H9 (cell line): ENCODE results near the gene TERB1. TPM values are rescaled to one million over a fixed set of nuclear protein-coding genes. Genes with fewer than 3 reads are reported as not detected.

Experiments used
- DNase-seq: peaks from one replicate; pipeline ENCODE4 v3.0.0-alpha.2; 2017
- H2AFZ ChIP-seq: one replicate; pipeline ENCODE4 v1.6.1; 2013; ENCODE audit warnings: mild to moderate bottlenecking, low read length, control low read depth, moderate library complexity
- H2AK5ac ChIP-seq: 2 replicates; pipeline ENCODE4 v1.6.1; 2013; ENCODE audit warnings: low read length, control low read depth, mixed read lengths; ENCODE audit not compliant: insufficient read length
- H2BK120ac ChIP-seq: one replicate; pipeline ENCODE4 v1.6.1; 2013; ENCODE audit warnings: low read depth, mild to moderate bottlenecking, low read length, control low read depth, inconsistent platforms; ENCODE audit not compliant: poor library complexity, severe bottlenecking
- H2BK12ac ChIP-seq: 2 replicates; pipeline ENCODE4 v1.6.1; 2013; ENCODE audit warnings: low read length, control low read depth, mixed read lengths, low read depth; ENCODE audit not compliant: insufficient read length
- H2BK15ac ChIP-seq: 2 replicates; pipeline ENCODE4 v1.6.1; 2013; ENCODE audit warnings: low read depth, low read length, control low read depth
- H2BK20ac ChIP-seq: one replicate; pipeline ENCODE4 v1.6.1; 2013; ENCODE audit warnings: low read depth, mild to moderate bottlenecking, low read length, control low read depth, inconsistent platforms; ENCODE audit not compliant: poor library complexity, severe bottlenecking
- H2BK5ac ChIP-seq: 2 replicates; pipeline ENCODE4 v1.6.1; 2013; ENCODE audit warnings: low read length, control low read depth, mixed read lengths; ENCODE audit not compliant: insufficient read length
- H3K14ac ChIP-seq: 2 replicates; pipeline ENCODE4 v1.6.1; 2013; ENCODE audit warnings: low read length, control low read depth; ENCODE audit not compliant: insufficient read depth
- H3K18ac ChIP-seq: 2 replicates; pipeline ENCODE4 v1.6.1; 2013; ENCODE audit warnings: low read depth, mild to moderate bottlenecking, mixed read lengths, low read length, control low read depth; ENCODE audit not compliant: insufficient read length
- H3K23ac ChIP-seq: 2 replicates; pipeline ENCODE4 v1.6.1; 2013; ENCODE audit warnings: low read length, control low read depth, mixed read lengths, low read depth; ENCODE audit not compliant: insufficient read length
- H3K23me2 ChIP-seq: 2 replicates; pipeline ENCODE4 v1.6.1; 2013; ENCODE audit warnings: low read depth, mild to moderate bottlenecking, mixed read lengths, low read length, control low read depth; ENCODE audit not compliant: insufficient read length, poor library complexity, severe bottlenecking
- H3K27ac ChIP-seq: 2 replicates; pipeline ENCODE4 v1.5.1; 2013; ENCODE audit warnings: low read length, control low read depth, mixed read lengths, low read depth; ENCODE audit not compliant: insufficient read length
- H3K27me3 ChIP-seq: 2 replicates; pipeline ENCODE4 v1.6.1; 2013; ENCODE audit warnings: low read length, control low read depth, inconsistent platforms; ENCODE audit not compliant: insufficient read depth
- H3K4ac ChIP-seq: 2 replicates; pipeline ENCODE4 v1.6.1; 2013; ENCODE audit warnings: low read depth, mild to moderate bottlenecking, control low read depth, inconsistent platforms, low read length, moderate library complexity
- H3K4me1 ChIP-seq: 2 replicates; pipeline ENCODE4 v1.6.1; 2013; ENCODE audit warnings: low read length, control low read depth, inconsistent platforms; ENCODE audit not compliant: insufficient read depth
- H3K4me2 ChIP-seq: 2 replicates; pipeline ENCODE4 v1.6.1; 2013; ENCODE audit warnings: low read length, control low read depth, mixed read lengths; ENCODE audit not compliant: insufficient read length, insufficient read depth
- H3K56ac ChIP-seq: 2 replicates; pipeline ENCODE4 v1.6.1; 2013; ENCODE audit warnings: low read depth, mild to moderate bottlenecking, mixed read lengths, low read length, control low read depth; ENCODE audit not compliant: insufficient read length
- H3K79me1 ChIP-seq: 2 replicates; pipeline ENCODE4 v1.6.1; 2013; ENCODE audit warnings: low read depth, mild to moderate bottlenecking, moderate library complexity, low read length, control low read depth, inconsistent platforms; ENCODE audit not compliant: insufficient read depth, poor library complexity, severe bottlenecking
- H3K79me2 ChIP-seq: 2 replicates; pipeline ENCODE4 v1.6.1; 2013; ENCODE audit warnings: low read length, control low read depth, inconsistent platforms; ENCODE audit not compliant: insufficient read depth
- H3K9ac ChIP-seq: 2 replicates; pipeline ENCODE4 v1.6.1; 2013; ENCODE audit warnings: low read length, control low read depth, mixed read lengths; ENCODE audit not compliant: insufficient read length; ENCODE audit errors: extremely low read depth
- H3K9me3 ChIP-seq: one replicate; pipeline ENCODE4 v1.6.1; 2013; ENCODE audit warnings: low read depth, low read length, inconsistent platforms; ENCODE audit not compliant: control insufficient read depth
- H3T11ph ChIP-seq: one replicate; pipeline ENCODE4 v1.6.1; 2013; ENCODE audit warnings: mild to moderate bottlenecking, low read length, control low read depth, inconsistent platforms
- H4K20me1 ChIP-seq: one replicate; pipeline ENCODE4 v1.6.1; 2013; ENCODE audit not compliant: control insufficient read depth, insufficient read length, insufficient read depth
- H4K5ac ChIP-seq: 2 replicates; pipeline ENCODE4 v1.6.1; 2013; ENCODE audit warnings: low read depth, mild to moderate bottlenecking, mixed read lengths, low read length, control low read depth; ENCODE audit not compliant: insufficient read length
- H4K8ac ChIP-seq: replicated peaks from 2 replicates; pipeline ENCODE4 v1.6.1; 2013; ENCODE audit warnings: low read length, control low read depth, mixed read lengths, low read depth; ENCODE audit not compliant: insufficient read length
- H4K91ac ChIP-seq: 2 replicates; pipeline ENCODE4 v1.6.1; 2013; ENCODE audit warnings: low read depth, mild to moderate bottlenecking, moderate library complexity, mixed read lengths, low read length, control low read depth; ENCODE audit not compliant: insufficient read length
- H3K27ac Mint-ChIP-seq, 3 experiments: 2 replicates in 2 of 3; 3 replicates in 1 of 3; pipeline ENCODE4 v1.8.0; 2020 to 2021; ENCODE audit warnings: mixed read lengths in 3 of 3, mild to moderate bottlenecking in 1 of 3, moderate library complexity in 1 of 3
- H3K27me3 Mint-ChIP-seq: 2 replicates; pipeline ENCODE4 v1.8.0; 2021; ENCODE audit warnings: low read depth, mild to moderate bottlenecking, moderate library complexity, mixed read lengths
- H3K36me3 Mint-ChIP-seq, 3 experiments: 2 replicates in 2 of 3; 3 replicates in 1 of 3; pipeline ENCODE4 v1.8.0; 2020 to 2021; ENCODE audit warnings: low read depth in 3 of 3, mixed read lengths in 3 of 3; ENCODE audit not compliant: insufficient read depth in 1 of 3
- H3K4me1 Mint-ChIP-seq, 2 experiments: 2 replicates each; pipeline ENCODE4 v1.8.0; 2020; ENCODE audit warnings: mixed read lengths in 2 of 2
- H3K4me3 Mint-ChIP-seq, 2 experiments: 2 replicates in 1 of 2; 3 replicates in 1 of 2; pipeline ENCODE4 v1.8.0; 2020 to 2021; ENCODE audit warnings: mild to moderate bottlenecking in 2 of 2, mixed read lengths in 2 of 2, moderate library complexity in 1 of 2
- H3K9me3 Mint-ChIP-seq, 2 experiments: 2 replicates in 1 of 2; 3 replicates in 1 of 2; pipeline ENCODE4 v1.8.0; 2020; ENCODE audit warnings: mild to moderate bottlenecking in 2 of 2, mixed read lengths in 2 of 2, moderate library complexity in 1 of 2
- CTCF ChIP-seq: fragments of 200-600 bp; sonication (generic); conservative IDR thresholded peaks from 3 replicates; pipeline ENCODE4 v1.8.0; 2021; ENCODE audit warnings: antibody characterized with exemption, mild to moderate bottlenecking
- WGBS: extraction: QIAGEN DNeasy Blood & Tissue Kit; methylation state at CpG from one replicate; pipeline ENCODE4 v1.1.7; 2013; ENCODE audit warnings: missing lambda C conversion rate, low lambda C conversion rate, mixed read lengths; ENCODE audit not compliant: insufficient read length; ENCODE audit errors: extremely low coverage; 5-methylcytosine and 5-hydroxymethylcytosine counted together
- total RNA-seq: library from RNA; stranded (reverse); gene quantifications from 2 replicates; pipeline ENCODE4 v1.2.1, GENCODE V29; 2021

Gene TERB1
- total RNA-seq, 1 experiment from 2014 or later = not detected

DNA sequence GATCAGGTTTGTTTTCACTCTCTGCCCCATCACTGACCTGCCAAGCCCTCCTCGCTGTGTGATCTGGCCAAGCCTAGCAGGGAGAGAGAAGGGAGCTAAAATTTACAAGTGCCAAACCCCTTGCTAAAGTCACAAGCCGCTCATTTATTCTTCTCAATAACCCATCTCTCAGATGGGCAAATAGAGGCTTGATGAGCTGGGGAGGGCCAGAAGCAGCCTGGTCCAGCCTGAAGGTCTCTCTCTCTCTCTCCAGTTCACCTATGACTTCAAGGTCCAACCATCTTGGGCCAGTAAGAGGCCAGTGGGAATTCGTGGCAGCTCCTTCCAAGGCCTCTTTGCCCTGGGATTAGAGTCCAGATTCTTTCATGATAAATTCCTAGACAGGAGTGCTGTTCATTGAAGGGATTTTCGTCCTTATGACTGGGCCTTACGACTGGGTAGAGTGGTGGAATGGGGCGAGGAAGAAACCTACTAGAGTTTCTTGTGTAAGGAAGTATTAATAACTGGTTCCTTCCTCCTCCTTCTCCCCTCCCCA is 46.2 kb upstream of the TERB1 start:
- H2BK12ac ChIP-seq = no peak overlapping the region
- H3K18ac ChIP-seq = no peak overlapping the region
- H3K9me3 Mint-ChIP-seq = no peaks in the 10 kb centered on the region
- no peak overlapping the region for H3T11ph ChIP-seq
- no peak overlapping the region for H2BK120ac ChIP-seq
- no peaks in the 10 kb centered on the region; a peak in 1 of 7 replicates for H3K36me3 Mint-ChIP-seq
- no peak overlapping the region for H3K4me2 ChIP-seq
- H3K9ac ChIP-seq = no peak overlapping the region
- no peak overlapping the region for H2BK5ac ChIP-seq
- TF ChIP-seq CTCF = no peak
- H4K5ac ChIP-seq = no peak overlapping the region
- H2BK15ac ChIP-seq = no peak overlapping the region
- H3K79me1 ChIP-seq = no peaks in the 10 kb centered on the region
- no peak overlapping the region for H3K27ac ChIP-seq
- H4K20me1 ChIP-seq = no peaks in the 10 kb centered on the region
- H3K4ac ChIP-seq = no peak overlapping the region
- no peak overlapping the region for H3K4me3 Mint-ChIP-seq
- H2AK5ac ChIP-seq = no peak overlapping the region
- H3K79me2 ChIP-seq = no peaks in the 10 kb centered on the region
- H3K56ac ChIP-seq = no peak overlapping the region
- H4K91ac ChIP-seq = no peak overlapping the region
- no peak for DNase-seq
- H2AFZ ChIP-seq = no peak overlapping the region
- WGBS = no CpG with 5 or more reads among the region's 6 CpGs
- no peak overlapping the region for H3K14ac ChIP-seq
- no peak overlapping the region for H2BK20ac ChIP-seq
- H3K23ac ChIP-seq = no peak overlapping the region
- peaks cover 2 to 16% of the 10 kb centered on the region in 2 experiments; a peak in 3 of 4 replicates for H3K4me1 Mint-ChIP-seq
- peaks cover 13% of the 10 kb centered on the region for H3K23me2 ChIP-seq
- peaks cover 17% of the 10 kb centered on the region for H3K27me3 ChIP-seq
- no peak overlapping the region for H4K8ac ChIP-seq
- H3K9me3 ChIP-seq = no peaks in the 10 kb centered on the region
- H3K4me1 ChIP-seq = no peaks in the 10 kb centered on the region; the same call in 1 of the 2 replicates
- H3K27me3 Mint-ChIP-seq = peaks cover 64% of the 10 kb centered on the region
- H3K27ac Mint-ChIP-seq = no peak overlapping the region
